ENCODE measurements around the gene SLC25A13. TPM values are rescaled to one million over a fixed set of nuclear protein-coding genes. Genes with fewer than 3 reads are reported as not detected.

Gene SLC25A13
- total RNA-seq, 2 experiments from 2014 or later, result 7.3 to 9.0 TPM

- ATAC-seq, result no peak
- no peak overlapping the region for H3K4me3 Mint-ChIP-seq
Measured at GRCh38 chr7:96217147-96217546, 104.8 kb downstream of the SLC25A13 start.

GRCh38 chr7:96216373-96216772, 105.5 kb downstream of the SLC25A13 start:
- intact Hi-C loops (cut with micrococcal nuclease), result no loop called here
- no peak overlapping the region for H3K27ac Mint-ChIP-seq
- no peak for DNase-seq
- ChIA-PET POLR2A (no interaction called here), CTCF (no interaction called here)
- H3K4me3 Mint-ChIP-seq, result no peak overlapping the region
- peaks cover 4% of the 10 kb centered on the region for H3K9me3 Mint-ChIP-seq
- no peaks in the 10 kb centered on the region for H3K27me3 Mint-ChIP-seq
- peaks cover 3% of the 10 kb centered on the region for H3K4me1 Mint-ChIP-seq (ENCODE audit: low read depth)
- no peak for TF ChIP-seq CTCF (IDR thresholded peaks at IDR 0.05)
- H3K36me3 Mint-ChIP-seq (ENCODE audit: low read depth), result peaks cover 6% of the 10 kb centered on the region
- ATAC-seq, result no peak

More at GRCh38 chr7:96217147-96217546, 104.8 kb downstream of the SLC25A13 start:
- intact Hi-C loops (cut with micrococcal nuclease), result no loop called here
- Mint-ChIP-seq H3K27ac (no peak overlapping the region), H3K9me3 (peaks cover 4% of the 10 kb centered on the region), H3K4me1 (ENCODE audit: low read depth) (peaks cover 3% of the 10 kb centered on the region), H3K36me3 (ENCODE audit: low read depth) (peaks cover 6% of the 10 kb centered on the region), H3K27me3 (no peaks in the 10 kb centered on the region)
- POLR2A ChIA-PET, result no interaction called here
- CTCF ChIA-PET, result no interaction called here
- DNase-seq, result no peak
- TF ChIP-seq CTCF (IDR thresholded peaks at IDR 0.05), result no peak

- intact Hi-C loops (cut with micrococcal nuclease), result no loop called here
- POLR2A ChIA-PET, result no interaction called here
- TF ChIP-seq CTCF (IDR thresholded peaks at IDR 0.05), result no peak
- H3K9me3 Mint-ChIP-seq, result peaks cover 4% of the 10 kb centered on the region
- CTCF ChIA-PET, result no interaction called here
- H3K27ac Mint-ChIP-seq, result no peak overlapping the region
- H3K27me3 Mint-ChIP-seq, result no peaks in the 10 kb centered on the region
- H3K36me3 Mint-ChIP-seq (ENCODE audit: low read depth), result peaks cover 9% of the 10 kb centered on the region
- ATAC-seq (no peak), DNase-seq (no peak)
- no peak overlapping the region for H3K4me3 Mint-ChIP-seq
- H3K4me1 Mint-ChIP-seq (ENCODE audit: low read depth), result no peaks in the 10 kb centered on the region
Measured at GRCh38 chr7:96212474-96212873, 109.4 kb downstream of the SLC25A13 start.

DNA sequence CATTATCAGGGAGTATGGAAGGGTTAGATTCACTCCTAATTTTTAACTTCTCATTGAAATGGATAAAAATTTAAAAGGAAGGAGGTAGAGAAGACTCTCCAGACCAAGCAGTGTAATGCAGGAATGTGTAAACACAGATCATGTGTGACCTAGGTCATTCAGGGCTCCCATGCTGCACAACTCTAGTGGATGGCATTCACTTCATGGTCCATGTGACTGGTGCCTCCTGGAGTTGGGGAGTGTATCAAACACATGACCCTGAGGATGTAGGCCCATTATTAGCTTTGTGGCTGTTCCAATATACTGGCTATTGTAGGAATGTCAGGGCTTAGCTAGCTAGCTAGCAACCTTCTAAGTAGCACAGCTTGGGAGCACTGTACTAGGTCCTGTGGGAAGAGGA, 109.9 kb downstream of the SLC25A13 start:
- no peaks in the 10 kb centered on the region for H3K27me3 Mint-ChIP-seq
- peaks cover 9% of the 10 kb centered on the region for H3K36me3 Mint-ChIP-seq (ENCODE audit: low read depth)
- POLR2A ChIA-PET, result no interaction called here

DNA sequence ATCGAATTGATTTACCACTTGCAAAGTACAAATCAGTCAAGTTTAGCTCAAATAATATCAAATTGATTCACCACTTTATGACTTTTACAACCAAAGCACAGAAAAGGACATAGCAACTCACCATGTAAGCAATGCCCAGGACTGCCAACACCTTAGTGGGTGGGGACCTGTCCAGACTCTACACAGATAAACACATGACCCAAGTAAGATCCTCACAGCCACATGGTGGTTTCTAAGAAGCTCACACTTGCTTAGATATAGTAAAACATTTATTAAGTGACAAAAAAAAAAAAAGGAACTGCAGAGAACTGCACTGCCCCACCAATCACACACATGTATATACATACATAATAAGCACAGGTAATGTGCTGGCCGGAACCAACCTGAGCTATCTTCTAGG, 116.2 kb downstream of the SLC25A13 start:
- Mint-ChIP-seq H3K4me3 (no peak overlapping the region), H3K9me3 (no peaks in the 10 kb centered on the region), H3K27me3 (no peaks in the 10 kb centered on the region), H3K27ac (no peak overlapping the region), H3K36me3 (ENCODE audit: low read depth) (peaks cover 6% of the 10 kb centered on the region), H3K4me1 (ENCODE audit: low read depth) (no peaks in the 10 kb centered on the region)
- ChIA-PET CTCF (no interaction called here), POLR2A (no interaction called here)
- DNase-seq (no peak), ATAC-seq (no peak)
- intact Hi-C loops (cut with micrococcal nuclease), result no loop called here
- TF ChIP-seq CTCF (IDR thresholded peaks at IDR 0.05), result no peak

More for the DNA sequence above, 109.9 kb downstream of the SLC25A13 start:
- DNase-seq, result no peak
- Mint-ChIP-seq H3K27ac (no peak overlapping the region), H3K4me3 (no peak overlapping the region), H3K9me3 (peaks cover 4% of the 10 kb centered on the region), H3K4me1 (ENCODE audit: low read depth) (no peaks in the 10 kb centered on the region)
- no peak for TF ChIP-seq CTCF (IDR thresholded peaks at IDR 0.05)
- CTCF ChIA-PET, result no interaction called here
- intact Hi-C loops (cut with micrococcal nuclease), result no loop called here
- no peak for ATAC-seq

Measured in activated CD8-positive, alpha-beta T cell treated with anti-CD3 and anti-CD28 coated beads for 36 hours (primary cell).